Activated T-cell treated with anti-CD3 and anti-CD28 coated beads for 24 hours (primary cell): ENCODE measurements around the gene C19orf44.
"Not testable (repeated sequence)": the region's sequence is repeated elsewhere in the genome, so short reads cannot be mapped to it uniquely, and the experiment has no call there.

ENCODE experiments used
- DNase-seq: peaks from one replicate; pipeline ENCODE4 v3.0.0-alpha.2; 2020; ENCODE audit warnings: low read depth

C19orf44 gene

DNA sequence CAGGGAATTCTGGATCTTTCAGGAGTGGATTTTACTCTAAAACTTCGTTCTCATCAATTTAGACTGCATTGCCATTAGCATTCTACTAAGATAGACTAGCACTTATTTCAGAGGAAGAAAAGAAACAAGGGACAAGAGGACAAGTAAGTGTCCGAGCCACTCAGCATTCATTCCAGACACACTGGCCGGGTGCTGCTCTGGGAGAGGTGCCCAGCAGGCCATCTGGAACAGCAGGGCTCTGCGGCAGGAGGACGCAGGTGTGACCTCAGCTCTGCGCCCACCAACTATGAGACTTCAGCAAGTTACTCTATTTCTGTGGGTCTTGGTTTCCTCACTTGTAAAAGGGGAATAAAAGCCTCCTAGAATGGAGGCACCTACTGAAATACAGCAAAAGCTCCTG lies 28.6 kb upstream of the C19orf44 start:
- no peak for DNase-seq

GRCh38 chr19:16470541-16470910 lies 25.7 kb upstream of the C19orf44 start:
- DNase-seq = no peak

GRCh38 chr19:16470911-16471811 lies 25.0 kb upstream of the C19orf44 start:
- no peak for DNase-seq

DNA sequence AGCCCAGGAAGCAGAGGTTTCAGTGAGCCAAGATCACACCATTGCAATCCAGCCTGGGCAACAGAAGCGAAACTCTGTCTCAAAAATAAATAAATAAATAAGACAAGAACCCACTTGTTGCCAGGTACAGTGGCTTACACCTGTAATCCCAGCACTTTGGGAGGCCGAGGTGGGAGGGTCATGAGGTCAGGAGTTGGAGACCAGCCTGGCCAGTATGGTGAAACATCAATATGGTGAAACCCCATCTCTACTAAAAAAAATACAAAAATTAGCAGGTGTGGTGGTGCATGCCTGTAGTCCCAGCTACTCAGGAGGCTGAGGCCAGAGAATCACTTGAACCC lies 23.7 kb upstream of the C19orf44 start:
- not testable (repeated sequence) for DNase-seq

DNA sequence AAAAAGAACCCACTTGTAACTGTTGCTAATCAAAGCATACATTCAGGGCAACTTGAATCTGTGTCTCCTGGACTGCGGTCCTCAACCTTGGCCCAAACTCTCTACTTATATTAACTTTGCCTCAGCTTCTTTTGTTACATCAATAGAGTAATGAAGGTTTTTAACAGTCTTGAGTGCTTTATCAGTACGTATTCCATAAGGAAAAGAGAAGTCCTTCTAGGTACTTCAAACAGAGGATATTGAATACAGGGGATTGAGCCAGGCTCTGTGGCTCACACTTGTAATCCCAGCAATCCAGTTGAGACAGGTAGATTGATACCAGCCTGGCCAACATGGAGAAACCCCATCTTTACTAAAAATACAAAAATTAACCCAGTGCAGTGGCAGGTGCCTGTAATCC lies 23.2 kb upstream of the C19orf44 start:
- no peak for DNase-seq

DNA sequence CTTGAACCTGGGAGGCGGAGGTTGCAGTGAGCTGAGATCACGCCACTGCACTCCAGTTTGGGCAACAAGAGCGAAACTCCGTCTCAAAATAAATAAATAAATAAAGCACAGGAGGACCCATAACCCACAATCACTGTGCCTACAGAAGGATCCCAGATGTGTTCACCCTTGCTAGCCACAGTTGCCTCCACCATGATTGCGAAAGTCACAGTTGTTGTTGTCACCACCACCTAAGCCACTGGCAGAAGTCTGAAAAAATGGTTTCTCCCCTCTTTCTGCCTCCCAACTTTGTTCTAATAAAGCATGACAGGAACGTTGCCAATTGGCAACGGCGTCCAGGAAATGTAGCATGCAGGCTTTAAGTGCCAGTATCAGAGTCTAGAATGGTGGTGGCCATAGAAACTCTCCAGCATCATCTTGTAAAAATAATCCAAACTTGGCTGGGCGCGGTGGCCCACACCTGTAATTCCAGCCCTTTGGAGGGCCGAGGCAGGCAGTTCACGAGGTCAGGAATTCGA lies 22.3 kb upstream of the C19orf44 start:
- DNase-seq = no peak

DNA sequence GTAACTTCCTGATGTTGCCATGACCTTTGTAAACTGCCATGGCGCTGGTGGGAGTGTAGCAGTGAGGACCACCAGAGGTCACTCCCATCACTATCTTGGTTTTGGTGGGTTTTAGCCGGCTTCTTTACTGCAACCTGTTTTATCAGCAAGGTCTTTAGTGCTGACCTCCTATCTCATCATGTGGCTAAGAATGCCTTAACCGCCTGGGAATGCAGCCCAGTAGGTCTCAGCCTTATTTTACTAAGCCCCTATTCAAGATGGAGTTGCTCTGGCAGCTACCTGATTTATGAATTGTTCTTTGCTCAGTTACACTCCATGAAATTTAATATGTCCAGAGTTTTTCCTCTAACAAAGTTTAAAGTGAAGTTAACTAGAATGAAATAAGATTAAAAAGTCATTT lies 19.8 kb upstream of the C19orf44 start:
- DNase-seq = no peak

DNA sequence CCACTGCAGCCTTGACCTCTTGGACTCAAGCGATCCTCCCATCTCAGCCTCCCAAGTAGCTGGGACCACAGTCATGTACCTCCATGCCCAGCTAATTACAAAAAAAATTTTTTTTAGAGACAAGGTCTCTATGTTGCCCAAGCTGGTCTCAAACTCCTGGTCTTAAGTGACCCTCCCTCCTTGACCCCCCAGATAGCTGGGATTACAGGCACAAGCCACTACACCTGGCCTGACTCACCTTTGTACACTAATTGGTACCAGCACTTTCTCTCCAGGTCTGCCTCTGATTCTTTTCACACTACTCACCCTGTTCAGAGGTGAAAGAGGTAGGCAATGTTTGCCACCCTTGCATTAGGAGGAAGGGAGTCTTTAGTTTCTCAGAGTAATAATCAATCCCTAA lies 18.9 kb upstream of the C19orf44 start:
- no peak for DNase-seq

GRCh38 chr19:16482745-16483144 lies 13.4 kb upstream of the C19orf44 start:
- no peak for DNase-seq

DNA sequence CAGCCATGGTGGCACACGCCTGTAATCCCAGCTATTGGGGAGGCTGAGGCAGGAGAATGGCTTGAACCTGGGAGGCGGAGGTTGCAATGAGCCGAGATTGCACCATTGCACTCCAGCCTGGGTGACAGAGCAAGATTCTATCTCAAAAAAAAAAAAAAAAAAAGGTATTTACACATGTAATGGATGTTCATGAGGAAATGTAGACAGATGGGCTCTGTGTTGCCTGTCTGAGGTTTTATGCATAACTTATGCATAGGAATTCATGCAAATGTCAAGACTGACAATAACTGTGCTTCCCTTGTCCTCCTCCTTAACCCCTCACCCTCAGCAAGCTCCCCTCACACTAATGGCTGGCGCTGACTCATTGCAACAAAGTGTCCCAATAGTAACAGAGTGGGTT lies 9.7 kb upstream of the C19orf44 start:
- not testable (repeated sequence) for DNase-seq

DNA sequence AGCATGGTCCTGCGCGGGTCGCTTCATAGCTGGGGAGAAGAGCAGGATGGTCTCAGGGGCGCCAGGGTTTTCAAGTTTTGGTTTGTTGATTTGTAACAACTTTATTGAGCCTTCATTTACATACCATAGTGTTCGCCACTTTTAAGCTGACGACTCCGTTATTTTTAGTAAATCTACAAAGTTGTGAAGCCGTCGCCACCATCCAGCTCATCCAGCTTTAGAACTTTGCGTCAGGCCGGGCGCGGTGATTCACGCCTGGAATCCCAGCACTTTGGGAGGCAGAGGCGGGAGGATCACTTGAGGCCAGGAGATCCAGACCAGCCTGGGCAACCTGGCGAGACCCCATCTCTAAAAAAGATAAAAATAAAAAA lies 404 bp downstream of the C19orf44 start:
- DNase-seq = no peak

- DNase-seq = no peak
These were observed 848 bp downstream of the C19orf44 start for GRCh38 chr19:16497042-16497441.

DNA sequence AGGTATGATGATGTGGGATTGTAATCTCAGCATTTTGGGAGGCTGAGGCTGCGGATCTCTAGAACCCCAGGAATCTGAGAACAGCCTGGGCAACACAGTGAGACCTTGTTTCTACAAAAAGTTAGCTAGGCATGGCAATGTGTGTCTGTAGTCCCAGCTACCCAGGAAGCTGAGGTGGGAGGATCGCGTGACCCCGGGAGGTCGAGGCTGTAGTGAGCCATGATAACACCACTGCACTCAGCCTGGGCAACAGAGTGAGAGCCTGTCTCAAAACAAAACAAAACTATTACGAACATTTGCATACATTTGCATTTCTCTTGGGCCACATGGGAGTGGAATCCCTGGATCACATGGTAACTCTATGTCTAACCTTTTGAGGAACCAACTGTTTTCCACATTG lies 1.6 kb downstream of the C19orf44 start:
- no peak for DNase-seq

DNA sequence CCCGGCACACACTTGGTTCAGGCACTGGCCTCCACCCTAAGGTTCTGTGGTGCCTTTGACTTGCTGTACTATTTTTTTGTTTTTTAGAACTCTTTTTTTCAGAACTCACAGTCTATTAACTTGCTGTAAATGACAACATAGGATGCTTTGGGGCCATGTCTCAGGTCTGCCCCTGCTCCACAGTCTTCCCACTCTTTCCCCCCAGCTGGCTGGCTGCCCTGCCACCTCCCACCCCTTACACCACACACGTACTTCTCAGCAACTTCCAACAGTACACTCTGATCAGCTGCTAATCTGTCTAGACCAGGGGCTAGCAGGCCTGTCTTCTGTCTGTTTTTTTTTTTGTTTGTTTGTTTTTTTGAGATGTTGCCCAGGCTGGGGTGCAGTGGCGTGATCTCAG lies 8.1 kb downstream of the C19orf44 start:
- DNase-seq = no peak

GRCh38 chr19:16506161-16506560 lies 10.0 kb downstream of the C19orf44 start:
- DNase-seq = not testable (repeated sequence)

GRCh38 chr19:16506961-16507360 lies 10.8 kb downstream of the C19orf44 start:
- no peak for DNase-seq

- no peak for DNase-seq
These were observed 12.4 kb downstream of the C19orf44 start for GRCh38 chr19:16508546-16508945.

GRCh38 chr19:16509141-16510061 lies 13.2 kb downstream of the C19orf44 start:
- no peak for DNase-seq

DNA sequence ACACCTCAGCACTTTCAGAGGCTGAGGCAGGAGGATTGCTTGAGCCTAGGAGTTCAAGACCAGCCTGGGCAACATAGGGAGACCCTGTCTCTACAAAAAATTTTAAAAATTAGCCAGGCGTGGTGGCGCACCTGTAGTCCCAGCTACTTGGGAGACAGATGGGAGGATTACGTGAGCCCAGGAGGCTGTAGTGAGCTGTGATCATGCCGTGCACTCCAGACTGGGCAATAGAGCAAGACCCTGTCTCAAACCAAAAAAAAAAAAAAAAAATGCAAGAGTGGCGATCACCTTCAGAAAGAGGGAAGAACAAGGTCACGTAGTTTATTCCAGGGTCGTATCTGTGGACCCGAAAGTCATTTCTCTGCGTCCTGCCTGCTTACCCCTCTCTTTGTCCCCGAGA lies 16.4 kb downstream of the C19orf44 start:
- DNase-seq = not testable (repeated sequence)

- DNase-seq = no peak
These were observed 18.3 kb downstream of the C19orf44 start for GRCh38 chr19:16514383-16515019.

DNA sequence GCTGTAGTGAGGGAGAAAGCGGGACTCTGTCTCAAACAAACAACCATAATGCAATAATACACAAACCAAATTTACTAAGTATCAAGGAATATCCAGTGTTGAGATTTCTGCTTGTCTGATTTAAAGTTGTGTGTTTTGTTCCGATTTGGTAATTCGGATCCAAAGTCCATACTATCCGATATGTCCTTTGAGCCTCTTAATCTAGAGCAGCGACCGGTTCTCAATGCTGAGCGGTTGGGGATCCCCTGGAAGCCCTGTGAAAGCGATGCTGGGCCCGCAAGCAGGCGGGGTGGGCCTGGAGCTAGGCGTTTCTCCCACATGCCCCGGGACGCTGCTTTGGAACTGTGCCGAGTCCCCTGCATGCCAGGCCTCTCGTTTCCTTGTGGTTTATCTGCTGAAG lies 20.2 kb downstream of the C19orf44 start:
- DNase-seq = no peak

- DNase-seq = no peak
These were observed 20.9 kb downstream of the C19orf44 start for GRCh38 chr19:16516923-16517610.
